Measurements from ENCODE around the gene ZFYVE28. TPM values are rescaled to one million over a fixed set of nuclear protein-coding genes. Genes with fewer than 3 reads are reported as not detected.
"Not testable (repeated sequence)": the region's sequence is repeated elsewhere in the genome, so short reads cannot be mapped to it uniquely, and the experiment has no call there.

ZFYVE28 gene
- total RNA-seq, 1 experiment from 2014 or later, result 3.4 TPM

- no peak for DNase-seq (ENCODE audit: low spot score)
Measured at GRCh38 chr4:2446656-2447564, 28.5 kb upstream of the ZFYVE28 start.

DNA sequence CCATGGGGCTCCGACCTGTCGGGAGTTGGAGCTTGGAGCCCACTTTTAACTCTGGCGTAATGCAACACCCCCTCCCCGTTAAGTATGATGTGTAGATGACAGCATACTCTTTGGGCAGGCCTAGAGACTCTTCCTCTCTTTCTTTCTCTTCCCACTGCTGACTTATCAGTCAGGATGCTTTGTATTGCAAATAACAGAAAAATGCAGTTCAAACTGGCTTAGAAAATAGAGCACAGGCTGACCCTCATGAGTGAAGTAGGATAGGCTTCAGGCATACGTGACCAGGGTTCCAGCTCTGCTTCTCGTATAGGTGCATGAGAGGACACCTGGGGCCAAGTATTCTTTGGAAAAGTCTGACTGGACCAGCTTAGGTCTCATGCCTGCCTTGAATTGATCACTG is 27.1 kb upstream of the ZFYVE28 start:
- no peak for DNase-seq (ENCODE audit: low spot score)

DNA sequence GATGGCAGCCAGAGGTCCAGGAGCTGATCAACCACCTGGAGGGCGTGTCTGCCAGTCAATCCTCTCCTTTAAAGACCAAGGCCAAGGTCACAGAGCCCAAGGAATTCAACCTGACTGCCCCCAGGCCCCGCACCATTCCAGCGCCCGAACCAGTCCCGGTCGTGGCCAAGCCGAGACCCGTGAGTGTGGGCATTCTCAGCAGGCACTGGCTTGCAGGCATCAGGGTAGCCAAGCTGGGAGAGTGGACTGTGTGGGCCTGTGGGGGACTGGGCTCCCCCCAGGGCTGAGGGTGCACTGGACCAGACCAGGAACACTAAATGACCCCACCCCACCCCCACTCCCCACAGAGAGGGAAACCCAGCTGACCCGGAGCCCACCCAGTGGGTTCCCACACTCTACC is 26.7 kb upstream of the ZFYVE28 start:
- no peak for DNase-seq (ENCODE audit: low spot score)

- no peak for DNase-seq (ENCODE audit: low spot score)
Measured at GRCh38 chr4:2443956-2444740, 25.7 kb upstream of the ZFYVE28 start.

- no peak for DNase-seq (ENCODE audit: low spot score)
Measured at GRCh38 chr4:2443061-2443730, 24.8 kb upstream of the ZFYVE28 start.

GRCh38 chr4:2442175-2442993 is 23.9 kb upstream of the ZFYVE28 start:
- no peak for DNase-seq (ENCODE audit: low spot score)

DNA sequence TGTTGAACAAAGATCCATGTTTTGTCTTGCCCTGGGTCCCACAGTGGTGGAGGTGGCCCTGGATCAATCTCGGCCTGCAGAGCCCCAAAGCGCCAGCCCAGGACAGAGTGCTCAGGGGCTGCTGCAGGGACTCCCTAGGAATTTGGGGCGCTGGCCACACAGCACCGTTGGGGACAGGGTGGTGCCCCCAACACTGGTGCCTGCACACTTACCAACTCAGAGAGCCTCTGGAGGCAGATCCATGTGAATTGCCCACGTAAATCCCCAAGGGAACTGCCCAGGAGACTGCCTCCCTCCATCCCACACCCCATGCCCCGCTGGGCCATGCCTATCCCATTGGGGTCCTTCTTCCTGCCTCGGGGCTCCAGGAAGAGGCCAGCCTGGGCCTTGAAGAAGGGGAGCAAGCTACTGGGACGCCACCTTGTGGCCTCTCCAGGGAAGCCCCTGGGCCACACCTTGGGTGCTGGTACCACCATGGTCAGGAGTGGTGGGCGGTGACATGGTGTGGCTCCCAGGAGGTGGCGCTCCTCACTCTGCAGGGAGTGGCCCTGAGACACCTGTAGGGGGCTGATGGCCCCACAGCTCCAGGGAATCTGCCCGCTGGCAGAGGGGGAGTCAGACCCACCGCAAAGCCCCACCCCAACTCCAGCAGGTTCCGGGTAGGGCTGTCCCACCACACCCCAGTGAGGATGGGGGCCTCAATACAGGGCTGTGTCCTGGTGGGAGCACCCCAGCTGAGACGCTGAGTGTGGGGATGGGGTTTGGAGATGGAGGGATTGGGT is 23.1 kb upstream of the ZFYVE28 start:
- peak; percentile 67 for DNase-seq (ENCODE audit: low spot score)

DNA sequence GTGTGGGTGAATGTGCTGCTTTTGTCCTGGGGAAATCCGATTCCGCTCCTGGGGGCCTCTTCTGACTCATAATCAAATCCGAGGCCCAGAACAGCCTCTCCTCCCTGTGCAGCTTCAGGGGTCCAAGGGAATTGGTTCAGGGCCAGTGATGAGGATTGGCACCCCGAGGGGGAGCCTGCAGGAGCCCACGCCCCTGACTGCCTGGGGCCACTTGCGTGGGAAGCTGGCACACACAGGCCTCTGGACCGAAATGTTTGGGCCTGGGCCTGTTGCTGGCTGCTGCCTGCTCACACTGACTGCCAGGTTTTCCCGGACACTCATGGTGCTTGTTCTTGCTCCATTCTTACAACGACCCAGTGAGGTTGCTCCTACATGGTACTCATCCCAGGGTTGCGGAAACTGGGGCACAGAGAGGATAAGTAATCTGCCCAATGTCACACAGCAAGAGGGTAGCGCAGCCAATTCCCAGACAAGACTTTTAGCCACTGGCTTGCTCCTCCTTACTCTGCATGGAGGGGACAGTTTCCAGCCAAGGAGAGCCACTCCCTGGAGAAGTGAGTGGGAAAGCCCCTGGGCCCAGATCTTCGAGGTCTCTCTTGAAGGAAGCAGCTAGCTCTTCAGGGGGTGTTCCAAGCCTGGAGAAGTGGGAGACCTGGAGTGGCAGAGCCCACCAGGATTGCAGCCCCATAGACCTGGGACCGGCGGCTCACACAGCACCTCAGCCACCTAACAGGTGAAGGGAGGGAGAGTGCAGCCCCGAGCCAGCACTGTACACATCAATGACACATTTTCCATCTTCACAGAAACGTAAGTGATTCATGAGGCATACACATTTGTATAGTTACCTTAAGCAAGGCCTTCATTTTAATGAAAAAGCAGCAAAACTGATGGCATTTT is 20.6 kb upstream of the ZFYVE28 start:
- DNase-seq (ENCODE audit: low spot score), result no peak

- no peak for DNase-seq (ENCODE audit: low spot score)
Measured at GRCh38 chr4:2437475-2438215, 19.2 kb upstream of the ZFYVE28 start.

DNA sequence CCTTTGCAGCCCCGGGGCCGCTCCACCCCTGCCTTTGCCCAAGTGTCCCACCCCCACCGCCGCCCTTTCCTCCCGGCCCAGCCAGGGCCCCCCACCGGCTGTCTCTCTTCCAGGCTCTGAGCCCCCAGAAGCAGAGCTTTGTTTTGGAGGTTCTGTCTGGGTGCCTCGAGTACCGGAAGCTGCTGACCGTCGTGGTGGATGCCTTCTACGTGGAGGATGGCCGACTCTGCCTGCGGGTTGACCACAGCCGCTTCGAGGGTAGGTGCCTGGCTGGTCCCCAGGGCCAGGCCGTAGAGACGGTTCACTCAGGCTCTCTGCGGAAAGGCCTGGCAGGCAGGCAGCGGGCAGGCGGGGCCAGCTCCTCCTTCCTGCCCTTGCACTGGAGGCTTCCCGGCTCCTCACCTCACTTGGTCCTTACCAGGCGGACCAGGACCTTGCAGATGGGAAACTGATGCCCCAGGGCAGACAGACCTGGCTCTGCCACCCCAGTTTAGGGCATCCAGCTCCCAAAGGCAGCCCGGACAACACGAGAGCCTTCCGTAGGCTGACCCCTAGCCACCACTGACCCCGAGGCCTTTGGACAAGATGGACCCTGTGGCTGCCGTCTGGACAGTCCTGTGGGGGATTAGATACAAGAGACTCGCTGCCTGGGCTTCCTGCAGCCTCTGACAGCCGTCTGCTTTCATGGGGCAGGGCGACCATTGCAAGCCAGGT is 18.5 kb upstream of the ZFYVE28 start:
- DNase-seq (ENCODE audit: low spot score), result no peak

GRCh38 chr4:2436301-2436700 is 17.9 kb upstream of the ZFYVE28 start:
- no peak for DNase-seq (ENCODE audit: low spot score)

DNA sequence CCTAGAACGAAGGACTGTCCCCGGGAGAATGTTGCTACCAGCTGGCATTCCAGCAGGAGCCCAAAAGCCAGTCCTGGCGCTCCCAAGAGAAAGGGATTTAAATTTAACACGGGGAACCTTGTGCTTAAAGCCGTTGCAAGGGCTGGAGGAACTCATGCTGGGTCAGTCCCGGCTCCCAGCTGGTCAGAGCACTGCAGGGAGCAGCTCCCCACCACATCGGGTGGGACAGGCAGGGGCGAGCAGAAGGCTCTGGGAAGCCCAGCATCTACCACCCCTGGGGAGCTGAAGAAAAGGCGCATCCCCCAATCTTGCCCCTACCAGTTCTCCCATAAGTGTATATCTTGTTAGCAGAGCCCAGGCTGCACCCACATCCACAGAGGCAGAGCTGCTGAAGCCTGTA is 16.0 kb upstream of the ZFYVE28 start:
- no peak for DNase-seq (ENCODE audit: low spot score)

- no peak for DNase-seq (ENCODE audit: low spot score)
Measured at GRCh38 chr4:2433609-2434350, 15.3 kb upstream of the ZFYVE28 start.

DNA sequence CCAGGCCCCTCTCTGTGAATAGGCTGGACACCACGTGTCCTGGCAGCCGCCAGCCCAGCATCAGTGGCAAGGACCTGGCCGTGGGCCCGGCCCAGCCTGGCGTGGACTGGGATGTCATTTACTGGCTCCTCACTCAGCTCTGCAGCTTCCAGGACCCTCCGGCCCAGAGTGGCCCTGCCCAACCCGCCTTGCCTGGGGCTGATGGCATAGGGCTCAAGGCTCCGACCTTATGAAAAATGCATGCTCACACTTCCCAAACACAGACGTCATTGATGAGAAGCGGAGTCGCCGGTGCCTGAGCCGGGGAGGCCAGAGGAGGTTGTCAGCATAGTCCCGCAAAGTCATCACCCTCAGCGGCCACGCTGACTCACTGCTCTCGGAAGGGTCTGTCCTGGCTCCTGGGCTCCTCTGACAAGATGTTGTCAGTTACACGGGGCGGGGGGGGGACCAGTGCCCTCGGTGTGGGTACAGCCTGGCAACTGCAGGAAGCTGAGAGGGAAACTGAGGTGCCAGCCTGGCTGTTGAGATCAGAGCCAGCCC is 14.6 kb upstream of the ZFYVE28 start:
- peak; percentile 54 for DNase-seq (ENCODE audit: low spot score)

DNA sequence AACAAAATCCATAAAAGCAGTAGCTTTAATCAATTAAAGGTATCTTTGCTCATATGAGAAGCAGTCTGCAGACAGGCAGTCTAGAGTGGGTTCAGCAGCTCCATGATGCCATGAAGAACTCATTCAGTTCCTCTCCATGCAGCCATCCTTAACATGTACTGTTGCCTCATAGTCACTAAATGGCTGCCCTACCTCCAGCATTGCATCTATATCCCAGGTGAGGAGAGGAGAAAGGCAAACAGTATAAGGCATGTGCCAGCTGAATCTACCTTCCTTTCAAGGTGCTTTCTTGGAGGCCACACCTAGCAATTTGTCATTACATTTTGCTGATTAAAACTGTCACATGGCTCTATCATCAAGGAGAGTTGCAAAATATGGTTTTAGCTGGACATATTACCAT is 13.6 kb upstream of the ZFYVE28 start:
- no peak for DNase-seq (ENCODE audit: low spot score)

- not testable (repeated sequence) for DNase-seq (ENCODE audit: low spot score)
Measured at GRCh38 chr4:2429945-2430757, 11.7 kb upstream of the ZFYVE28 start.

Measured in A172 (cell line).